Sciatic nerve (tissue), 2 donors: ENCODE results near the gene KCNK2. TPM values are rescaled to one million over a fixed set of nuclear protein-coding genes. Genes with fewer than 3 reads are reported as not detected.

Source experiments
- ATAC-seq: fragments of 200-7000 bp; cut with Tn5 transposase; one replicate; pipeline ENCODE4 v1.9.1; 2020; ENCODE audit warnings: mild to moderate bottlenecking, moderate library complexity
- DNase-seq: peaks from one replicate; pipeline ENCODE4 v3.0.0-alpha.2; 2020; ENCODE audit warnings: low spot score
- intact Hi-C: fragments of 100-400 bp; cut with DNase I; formaldehyde crosslinking; loops from one replicate; pipeline ENCODE4 v1.14.2; 2022
- total RNA-seq: library from RNA; stranded (reverse); fragmentation: NEBNext Ultra II Directional; extraction: Animal tissue kit (Norgen Biotek cat#: 25700); gene quantifications from one replicate; pipeline ENCODE4 v1.2.1, GENCODE V29; 2021
- donor health status: DM: no; HTN: no; CAD: no.
- donor health status: DM: no; HTN: no; CAD: no.

KCNK2 gene
- total RNA-seq, 1 donor from 2014 or later = 18.2 TPM

DNA sequence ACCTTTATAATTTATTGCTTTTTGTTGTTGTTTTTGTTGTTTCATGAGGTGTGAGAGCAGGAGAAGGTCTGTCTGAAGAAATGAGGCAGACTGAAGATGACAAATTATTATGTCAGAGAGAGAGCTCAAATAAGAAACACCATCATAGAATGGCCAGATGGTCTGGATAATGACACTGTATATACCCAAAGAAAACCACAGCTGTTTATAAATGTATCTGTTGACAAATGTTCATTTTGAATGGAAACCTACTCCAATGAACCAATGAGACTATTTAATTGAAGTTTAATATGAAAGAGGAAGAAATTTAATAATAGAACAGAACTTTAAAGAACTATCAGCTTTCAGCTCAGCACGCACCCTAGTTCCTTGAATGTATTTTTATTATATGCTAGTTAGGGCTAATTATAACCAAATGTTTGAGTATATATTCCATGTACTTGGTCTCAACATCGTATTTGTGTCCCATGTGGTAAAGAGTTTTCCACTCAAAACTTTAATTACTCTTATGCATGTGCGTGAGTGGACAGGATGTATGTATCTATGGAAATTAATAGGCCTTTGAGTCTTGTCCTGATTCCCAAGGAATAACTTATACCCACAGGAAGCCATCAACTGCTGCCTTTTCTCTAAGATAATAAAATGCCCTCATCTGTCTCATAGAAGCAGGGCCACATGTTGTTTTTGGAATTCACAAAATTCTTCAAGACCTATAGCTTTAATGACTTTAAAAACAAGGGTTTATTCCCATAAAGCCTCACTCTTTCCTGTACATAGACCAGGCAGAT lies 202.7 kb downstream of the KCNK2 start:
- DNase-seq (no peak), ATAC-seq (no peak)
- intact Hi-C loops = no loop called here
